Left kidney (tissue), 2 donors: ENCODE results near the gene LDLRAD4. TPM values are rescaled to one million over a fixed set of nuclear protein-coding genes. Genes with fewer than 3 reads are reported as not detected.
"Not testable (repeated sequence)": the region's sequence is repeated elsewhere in the genome, so short reads cannot be mapped to it uniquely, and the experiment has no call there.

Source experiments
- DNase-seq: peaks from one replicate; pipeline ENCODE4 v3.0.0-alpha.2; 2013
- polyA plus RNA-seq: library from polyadenylated mRNA; unstranded; fragments of 120-200 nt; gene quantifications from one replicate; pipeline ENCODE4 v1.2.1, GENCODE V29; 2013; ENCODE audit not compliant: insufficient read length

Gene LDLRAD4
- polyA plus RNA-seq, 1 donor, result 9.7 TPM

- DNase-seq, result no peak
These were observed 267.7 kb downstream of the LDLRAD4 start for GRCh38 chr18:13486284-13486683.

GRCh38 chr18:13486686-13487085, 268.1 kb downstream of the LDLRAD4 start:
- DNase-seq, result no peak

DNA sequence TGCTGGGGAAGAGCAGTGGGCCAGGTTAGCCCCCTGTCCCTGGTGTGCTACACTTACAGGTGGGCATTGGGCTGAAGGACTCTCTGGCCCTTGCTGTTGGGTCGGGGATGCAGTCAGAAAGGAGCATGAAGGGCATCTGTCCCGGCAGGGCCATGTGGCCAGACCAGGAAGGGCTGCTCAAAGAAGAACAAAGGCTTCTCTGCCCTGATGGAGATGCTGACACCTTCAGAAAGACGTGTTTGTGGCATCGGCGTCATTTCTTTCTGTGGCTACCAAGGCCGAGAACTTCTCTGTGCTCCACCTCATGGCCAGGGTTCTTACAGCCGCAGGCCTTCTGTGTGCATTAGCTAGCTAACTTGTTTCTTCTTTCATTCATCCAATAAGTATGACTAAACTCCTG, 268.7 kb downstream of the LDLRAD4 start:
- no peak for DNase-seq

DNA sequence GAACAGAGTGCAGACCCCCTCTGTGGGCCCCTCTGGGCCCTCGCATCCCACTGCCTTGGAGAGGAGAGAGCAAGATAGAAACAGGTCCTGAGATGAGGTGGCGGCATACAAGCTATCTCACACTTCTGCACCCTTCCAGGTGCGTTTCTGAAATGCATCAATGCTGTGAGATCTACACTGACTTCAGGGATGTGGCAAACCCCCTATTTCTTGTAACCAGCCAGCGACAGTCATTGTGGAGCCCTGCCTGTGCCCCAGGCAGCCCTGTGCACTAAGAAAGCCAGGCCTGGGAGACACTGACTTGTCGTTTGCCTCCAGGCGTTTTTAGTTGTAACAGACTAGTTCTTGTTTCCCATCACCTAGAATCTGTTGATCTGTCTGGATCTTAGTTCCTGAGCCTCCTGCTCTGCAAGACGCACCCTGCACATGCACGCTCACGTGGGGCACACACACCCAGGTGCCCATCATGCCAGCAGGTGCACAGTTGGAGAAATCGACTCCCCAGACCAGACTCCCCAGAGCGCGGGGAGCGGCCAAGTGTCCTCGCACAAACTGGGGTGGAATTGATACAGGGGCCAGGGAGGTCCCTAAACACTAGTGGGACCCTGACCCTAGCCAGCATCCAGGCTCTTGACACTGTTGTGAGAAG, 269.8 kb downstream of the LDLRAD4 start:
- DNase-seq, result no peak

GRCh38 chr18:13489303-13489702, 270.7 kb downstream of the LDLRAD4 start:
- not testable (repeated sequence) for DNase-seq

DNA sequence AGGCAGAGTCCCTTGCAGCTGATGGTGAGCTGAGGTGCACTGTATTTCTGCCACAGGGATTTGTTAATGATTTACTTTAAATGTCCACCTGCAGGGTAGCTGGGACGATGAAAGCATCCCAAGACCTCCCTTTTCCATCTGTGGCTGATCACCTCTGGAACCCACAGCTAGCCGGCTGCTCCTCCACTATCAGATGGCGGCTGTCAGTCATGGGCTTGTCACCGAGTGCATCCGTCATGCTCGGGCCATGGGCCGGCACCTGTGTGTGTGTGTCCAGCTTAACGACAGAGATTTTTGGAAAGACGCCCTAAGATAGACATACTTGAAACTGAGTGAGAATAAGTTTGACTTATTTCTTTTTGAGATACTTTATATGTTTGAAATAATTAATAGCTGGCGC, 272.6 kb downstream of the LDLRAD4 start:
- no peak for DNase-seq

DNA sequence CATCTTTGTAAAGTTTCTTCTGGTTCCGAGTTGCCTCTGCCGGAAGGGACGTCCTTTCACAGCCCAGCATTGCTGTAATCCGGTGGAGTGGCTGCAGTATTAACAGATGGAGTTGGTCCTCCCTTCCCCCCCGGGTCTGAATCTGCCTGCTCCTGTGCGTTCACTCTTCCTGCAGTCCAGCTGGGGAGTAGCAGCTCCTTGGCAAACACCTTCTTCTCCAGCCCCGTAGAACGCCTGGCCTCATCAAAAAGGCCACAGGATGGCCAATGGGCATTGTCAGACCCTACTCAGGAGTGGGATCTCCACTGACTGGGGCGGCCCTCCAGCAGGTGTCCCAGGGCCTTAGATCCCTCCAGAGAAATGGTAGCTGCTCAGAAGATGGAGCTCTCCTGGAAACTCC, 273.8 kb downstream of the LDLRAD4 start:
- no peak for DNase-seq

DNA sequence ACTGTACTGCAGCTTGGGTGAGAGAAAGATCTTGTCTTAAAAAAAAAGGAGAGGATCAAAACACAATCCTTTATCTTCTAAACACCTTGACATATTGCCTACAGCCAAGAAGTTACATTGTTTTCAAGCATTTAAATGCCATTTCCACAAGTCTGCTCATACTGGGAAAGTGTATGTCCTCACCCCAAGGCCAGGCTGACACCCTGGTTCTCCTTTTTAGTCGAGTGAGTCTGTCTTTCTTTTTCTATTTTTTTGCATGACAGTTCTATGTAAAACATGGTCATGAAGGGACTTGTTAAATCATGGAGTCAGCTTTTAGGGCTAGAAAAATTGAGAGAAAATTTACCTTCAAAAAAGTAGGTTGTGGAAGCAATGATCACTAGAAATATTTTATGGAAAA, 274.5 kb downstream of the LDLRAD4 start:
- no peak for DNase-seq

- DNase-seq, result no peak
These were observed 275.2 kb downstream of the LDLRAD4 start for GRCh38 chr18:13493725-13494124.

DNA sequence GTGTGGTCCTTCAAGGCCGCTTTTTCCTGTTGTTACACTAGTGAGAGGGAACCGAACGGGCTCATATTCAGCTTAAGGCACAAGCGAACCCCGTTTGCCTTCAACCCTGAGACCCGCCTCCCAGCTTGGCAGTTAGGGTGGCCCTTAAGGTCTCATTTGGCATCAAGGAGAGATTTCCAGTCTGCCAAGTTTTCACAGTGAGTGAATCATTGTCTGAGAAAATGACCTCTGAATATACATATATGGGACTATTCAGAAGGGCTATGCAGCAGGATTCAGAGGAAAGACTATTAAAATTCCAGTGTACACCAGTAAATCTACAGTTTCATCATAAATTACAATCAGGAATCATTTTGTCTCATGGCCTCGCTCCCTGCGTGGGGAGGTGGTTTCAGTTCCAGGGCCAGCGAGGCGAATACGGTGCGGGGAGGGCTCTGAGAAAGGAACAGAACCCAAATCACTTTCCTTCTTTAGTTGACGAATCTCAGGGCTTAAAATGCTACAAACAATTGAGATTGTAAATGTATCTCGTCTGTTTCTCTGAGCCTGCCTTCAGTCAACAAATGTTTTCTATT, 276.4 kb downstream of the LDLRAD4 start:
- DNase-seq, result no peak

DNA sequence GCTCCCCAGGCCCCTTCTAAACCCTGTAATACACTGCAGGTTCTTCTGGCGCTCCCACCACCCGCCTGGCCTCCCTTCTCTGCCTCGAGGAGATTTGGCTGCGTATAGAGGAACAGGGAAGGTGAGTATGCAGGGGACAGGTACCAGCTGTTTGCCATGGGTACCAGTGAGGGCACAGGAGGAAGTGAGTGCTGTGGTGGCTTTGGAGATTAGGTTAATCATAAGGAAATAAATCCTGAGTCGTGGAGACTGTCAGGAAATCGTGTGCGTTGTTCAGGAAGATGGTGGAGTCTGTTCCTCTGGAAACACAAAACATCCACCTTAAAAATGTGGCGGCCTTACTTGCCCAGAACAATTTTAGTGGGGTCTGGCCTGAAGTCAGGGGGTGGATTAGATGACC, 277.4 kb downstream of the LDLRAD4 start:
- DNase-seq, result no peak

- no peak for DNase-seq
These were observed 278.2 kb downstream of the LDLRAD4 start for GRCh38 chr18:13496691-13497281.

GRCh38 chr18:13499803-13500202, 281.2 kb downstream of the LDLRAD4 start:
- no peak for DNase-seq

DNA sequence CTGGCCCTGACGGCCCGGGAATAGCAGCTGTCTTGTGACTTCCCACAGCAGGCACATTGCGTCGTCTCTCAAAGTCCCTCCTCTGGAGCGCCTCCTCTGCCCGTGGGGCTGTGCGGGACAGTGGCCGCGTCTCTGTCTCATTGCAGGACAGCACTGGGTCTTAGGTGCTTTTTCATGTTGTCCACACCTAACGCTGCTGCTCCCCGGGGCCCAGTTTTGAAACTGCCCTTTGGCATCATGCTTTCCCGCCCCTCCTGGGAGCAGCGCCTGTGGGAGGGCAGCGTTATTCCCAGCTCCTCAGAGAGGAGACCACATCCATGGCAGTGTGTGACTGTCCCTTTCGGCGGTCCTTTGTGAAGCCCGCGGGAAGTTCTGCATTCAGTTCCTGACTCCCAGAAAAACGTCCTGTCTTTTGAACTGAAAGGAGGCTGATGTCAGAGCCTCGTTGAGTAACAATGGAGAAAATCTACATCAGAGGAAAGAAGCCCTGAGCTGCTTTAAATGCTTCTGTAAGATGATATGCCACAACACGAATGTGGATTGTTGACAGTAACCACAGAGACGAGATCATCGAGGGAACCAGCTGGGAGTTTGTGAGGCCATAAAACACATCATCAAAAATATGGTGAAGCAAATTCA, 281.8 kb downstream of the LDLRAD4 start:
- DNase-seq, result peak; percentile 79

DNA sequence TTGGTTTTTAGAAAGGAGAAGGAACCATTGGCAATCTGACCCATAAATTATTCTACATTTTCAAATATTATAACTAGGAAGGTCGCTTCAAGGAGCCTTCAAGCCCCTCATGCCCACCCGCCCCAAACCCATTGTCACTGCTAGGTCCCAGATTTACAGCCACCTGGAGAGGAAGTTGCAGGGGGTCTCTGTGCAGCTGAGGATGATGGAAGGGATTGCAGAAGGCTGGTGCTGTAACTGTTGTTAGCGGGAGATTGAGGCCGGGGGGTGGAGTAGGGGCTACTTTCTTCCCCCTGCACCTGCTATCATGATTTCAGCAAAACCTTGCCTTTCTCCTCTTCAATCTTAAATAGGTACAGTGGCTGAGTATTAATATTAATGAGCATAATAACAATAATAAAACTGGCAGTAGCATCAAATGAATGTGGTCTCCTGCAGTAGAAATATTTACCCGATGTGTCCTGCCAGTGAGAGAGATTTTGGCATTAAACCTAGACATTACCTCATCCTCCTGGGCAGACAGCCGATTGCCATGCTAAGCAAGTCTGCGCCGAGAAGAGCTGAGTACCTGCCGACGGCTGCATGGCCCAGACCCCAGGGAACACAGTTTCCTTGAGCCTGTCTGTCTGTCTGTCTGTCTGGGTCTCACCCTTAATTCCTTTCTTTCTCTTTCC, 282.4 kb downstream of the LDLRAD4 start:
- DNase-seq, result no peak

GRCh38 chr18:13501543-13501887, 283.0 kb downstream of the LDLRAD4 start:
- no peak for DNase-seq

DNA sequence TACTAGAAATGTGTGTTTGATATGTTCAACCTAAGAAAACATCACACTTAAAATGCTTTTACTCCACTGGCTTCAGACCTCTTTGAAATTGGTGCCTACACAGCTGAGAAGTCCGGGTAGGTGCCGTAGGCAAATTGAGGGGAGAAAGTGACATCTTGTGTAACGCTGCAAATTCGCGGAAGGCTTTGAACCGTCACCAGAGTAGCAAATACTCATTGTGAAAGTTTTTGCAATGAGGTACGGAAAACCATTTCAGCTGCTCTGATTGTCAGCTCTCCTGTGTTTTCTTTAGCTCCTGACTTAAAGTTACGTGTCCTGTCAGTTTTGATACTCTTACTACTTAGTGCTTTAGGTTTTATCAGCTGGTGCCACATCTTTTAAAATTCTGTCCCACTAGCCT, 283.3 kb downstream of the LDLRAD4 start:
- DNase-seq, result no peak

DNA sequence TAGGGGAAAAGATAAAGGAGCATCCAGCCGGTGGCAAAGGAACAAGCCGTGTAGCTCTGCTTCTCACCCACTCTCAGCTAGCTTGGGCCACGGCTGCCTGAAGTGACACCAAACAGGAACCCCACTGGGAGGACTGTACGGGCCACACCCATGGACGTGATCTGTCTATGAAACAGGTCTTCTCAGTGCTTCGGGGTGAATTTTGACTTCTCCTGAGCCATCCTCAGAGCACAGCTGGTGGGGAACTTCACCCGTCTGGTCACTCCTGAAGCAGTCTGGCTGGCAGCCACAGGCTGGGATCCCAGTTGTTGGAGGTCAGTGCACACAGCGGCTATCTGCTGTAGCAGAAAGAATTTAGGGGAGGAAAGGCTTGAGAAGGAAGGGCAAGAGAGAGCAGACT, 284.0 kb downstream of the LDLRAD4 start:
- no peak for DNase-seq

GRCh38 chr18:13503836-13504235, 285.3 kb downstream of the LDLRAD4 start:
- no peak for DNase-seq

DNA sequence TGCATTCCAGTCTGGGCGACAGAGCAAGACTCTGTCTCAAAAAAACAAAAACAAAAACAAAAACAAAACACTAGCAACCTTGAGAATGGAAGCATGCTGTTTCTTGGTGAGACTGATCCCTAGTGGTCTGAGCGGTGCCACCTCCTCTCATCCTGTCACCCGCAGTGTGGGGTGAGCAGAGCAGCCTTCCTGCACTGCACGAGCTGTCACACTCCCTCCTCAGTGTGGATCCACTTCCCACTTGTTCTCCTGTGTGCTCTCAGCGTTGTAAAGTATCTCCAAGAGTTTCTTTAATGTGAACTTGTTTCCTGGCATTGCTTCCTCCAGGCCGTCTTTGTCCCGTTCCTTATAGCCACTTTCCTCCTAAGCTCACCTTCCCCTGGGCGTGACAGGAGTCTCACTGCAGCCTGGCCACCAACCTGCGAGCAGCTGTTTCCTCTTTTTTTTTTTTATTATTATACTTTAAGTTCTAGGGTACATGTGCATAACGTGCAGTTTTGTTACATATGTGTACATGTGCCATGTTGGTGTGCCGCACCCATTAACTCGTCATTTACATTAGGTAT, 287.3 kb downstream of the LDLRAD4 start:
- DNase-seq, result no peak

GRCh38 chr18:13510594-13510993, 292.0 kb downstream of the LDLRAD4 start:
- DNase-seq, result no peak

- DNase-seq, result no peak
These were observed 293.5 kb downstream of the LDLRAD4 start for GRCh38 chr18:13511961-13512577.
